H9 (cell line): ENCODE data around the gene ISCA1. TPM values are rescaled to one million over a fixed set of nuclear protein-coding genes. Genes with fewer than 3 reads are reported as not detected.

Experiments used
- DNase-seq: peaks from one replicate; pipeline ENCODE4 v3.0.0-alpha.2; 2017
- H2AFZ ChIP-seq: one replicate; pipeline ENCODE4 v1.6.1; 2013; ENCODE audit warnings: mild to moderate bottlenecking, low read length, control low read depth, moderate library complexity
- H2AK5ac ChIP-seq: 2 replicates; pipeline ENCODE4 v1.6.1; 2013; ENCODE audit warnings: low read length, control low read depth, mixed read lengths; ENCODE audit not compliant: insufficient read length
- H2BK120ac ChIP-seq: one replicate; pipeline ENCODE4 v1.6.1; 2013; ENCODE audit warnings: low read depth, mild to moderate bottlenecking, low read length, control low read depth, inconsistent platforms; ENCODE audit not compliant: poor library complexity, severe bottlenecking
- H2BK12ac ChIP-seq: 2 replicates; pipeline ENCODE4 v1.6.1; 2013; ENCODE audit warnings: low read length, control low read depth, mixed read lengths, low read depth; ENCODE audit not compliant: insufficient read length
- H2BK15ac ChIP-seq: 2 replicates; pipeline ENCODE4 v1.6.1; 2013; ENCODE audit warnings: low read depth, low read length, control low read depth
- H2BK20ac ChIP-seq: one replicate; pipeline ENCODE4 v1.6.1; 2013; ENCODE audit warnings: low read depth, mild to moderate bottlenecking, low read length, control low read depth, inconsistent platforms; ENCODE audit not compliant: poor library complexity, severe bottlenecking
- H2BK5ac ChIP-seq: 2 replicates; pipeline ENCODE4 v1.6.1; 2013; ENCODE audit warnings: low read length, control low read depth, mixed read lengths; ENCODE audit not compliant: insufficient read length
- H3K14ac ChIP-seq: 2 replicates; pipeline ENCODE4 v1.6.1; 2013; ENCODE audit warnings: low read length, control low read depth; ENCODE audit not compliant: insufficient read depth
- H3K18ac ChIP-seq: 2 replicates; pipeline ENCODE4 v1.6.1; 2013; ENCODE audit warnings: low read depth, mild to moderate bottlenecking, mixed read lengths, low read length, control low read depth; ENCODE audit not compliant: insufficient read length
- H3K23ac ChIP-seq: 2 replicates; pipeline ENCODE4 v1.6.1; 2013; ENCODE audit warnings: low read length, control low read depth, mixed read lengths, low read depth; ENCODE audit not compliant: insufficient read length
- H3K23me2 ChIP-seq: 2 replicates; pipeline ENCODE4 v1.6.1; 2013; ENCODE audit warnings: low read depth, mild to moderate bottlenecking, mixed read lengths, low read length, control low read depth; ENCODE audit not compliant: insufficient read length, poor library complexity, severe bottlenecking
- H3K27ac ChIP-seq: 2 replicates; pipeline ENCODE4 v1.5.1; 2013; ENCODE audit warnings: low read length, control low read depth, mixed read lengths, low read depth; ENCODE audit not compliant: insufficient read length
- H3K27me3 ChIP-seq: 2 replicates; pipeline ENCODE4 v1.6.1; 2013; ENCODE audit warnings: low read length, control low read depth, inconsistent platforms; ENCODE audit not compliant: insufficient read depth
- H3K4ac ChIP-seq: 2 replicates; pipeline ENCODE4 v1.6.1; 2013; ENCODE audit warnings: low read depth, mild to moderate bottlenecking, control low read depth, inconsistent platforms, low read length, moderate library complexity
- H3K4me1 ChIP-seq: 2 replicates; pipeline ENCODE4 v1.6.1; 2013; ENCODE audit warnings: low read length, control low read depth, inconsistent platforms; ENCODE audit not compliant: insufficient read depth
- H3K4me2 ChIP-seq: 2 replicates; pipeline ENCODE4 v1.6.1; 2013; ENCODE audit warnings: low read length, control low read depth, mixed read lengths; ENCODE audit not compliant: insufficient read length, insufficient read depth
- H3K56ac ChIP-seq: 2 replicates; pipeline ENCODE4 v1.6.1; 2013; ENCODE audit warnings: low read depth, mild to moderate bottlenecking, mixed read lengths, low read length, control low read depth; ENCODE audit not compliant: insufficient read length
- H3K79me1 ChIP-seq: 2 replicates; pipeline ENCODE4 v1.6.1; 2013; ENCODE audit warnings: low read depth, mild to moderate bottlenecking, moderate library complexity, low read length, control low read depth, inconsistent platforms; ENCODE audit not compliant: insufficient read depth, poor library complexity, severe bottlenecking
- H3K79me2 ChIP-seq: 2 replicates; pipeline ENCODE4 v1.6.1; 2013; ENCODE audit warnings: low read length, control low read depth, inconsistent platforms; ENCODE audit not compliant: insufficient read depth
- H3K9ac ChIP-seq: 2 replicates; pipeline ENCODE4 v1.6.1; 2013; ENCODE audit warnings: low read length, control low read depth, mixed read lengths; ENCODE audit not compliant: insufficient read length; ENCODE audit errors: extremely low read depth
- H3K9me3 ChIP-seq: one replicate; pipeline ENCODE4 v1.6.1; 2013; ENCODE audit warnings: low read depth, low read length, inconsistent platforms; ENCODE audit not compliant: control insufficient read depth
- H3T11ph ChIP-seq: one replicate; pipeline ENCODE4 v1.6.1; 2013; ENCODE audit warnings: mild to moderate bottlenecking, low read length, control low read depth, inconsistent platforms
- H4K20me1 ChIP-seq: one replicate; pipeline ENCODE4 v1.6.1; 2013; ENCODE audit not compliant: control insufficient read depth, insufficient read length, insufficient read depth
- H4K5ac ChIP-seq: 2 replicates; pipeline ENCODE4 v1.6.1; 2013; ENCODE audit warnings: low read depth, mild to moderate bottlenecking, mixed read lengths, low read length, control low read depth; ENCODE audit not compliant: insufficient read length
- H4K8ac ChIP-seq: replicated peaks from 2 replicates; pipeline ENCODE4 v1.6.1; 2013; ENCODE audit warnings: low read length, control low read depth, mixed read lengths, low read depth; ENCODE audit not compliant: insufficient read length
- H4K91ac ChIP-seq: 2 replicates; pipeline ENCODE4 v1.6.1; 2013; ENCODE audit warnings: low read depth, mild to moderate bottlenecking, moderate library complexity, mixed read lengths, low read length, control low read depth; ENCODE audit not compliant: insufficient read length
- H3K27ac Mint-ChIP-seq, 3 experiments: 2 replicates in 2 of 3; 3 replicates in 1 of 3; pipeline ENCODE4 v1.8.0; 2020 to 2021; ENCODE audit warnings: mixed read lengths in 3 of 3, mild to moderate bottlenecking in 1 of 3, moderate library complexity in 1 of 3
- H3K27me3 Mint-ChIP-seq: 2 replicates; pipeline ENCODE4 v1.8.0; 2021; ENCODE audit warnings: low read depth, mild to moderate bottlenecking, moderate library complexity, mixed read lengths
- H3K36me3 Mint-ChIP-seq, 3 experiments: 2 replicates in 2 of 3; 3 replicates in 1 of 3; pipeline ENCODE4 v1.8.0; 2020 to 2021; ENCODE audit warnings: low read depth in 3 of 3, mixed read lengths in 3 of 3; ENCODE audit not compliant: insufficient read depth in 1 of 3
- H3K4me1 Mint-ChIP-seq, 2 experiments: 2 replicates each; pipeline ENCODE4 v1.8.0; 2020; ENCODE audit warnings: mixed read lengths in 2 of 2
- H3K4me3 Mint-ChIP-seq, 2 experiments: 2 replicates in 1 of 2; 3 replicates in 1 of 2; pipeline ENCODE4 v1.8.0; 2020 to 2021; ENCODE audit warnings: mild to moderate bottlenecking in 2 of 2, mixed read lengths in 2 of 2, moderate library complexity in 1 of 2
- H3K9me3 Mint-ChIP-seq, 2 experiments: 2 replicates in 1 of 2; 3 replicates in 1 of 2; pipeline ENCODE4 v1.8.0; 2020; ENCODE audit warnings: mild to moderate bottlenecking in 2 of 2, mixed read lengths in 2 of 2, moderate library complexity in 1 of 2
- CTCF ChIP-seq: fragments of 200-600 bp; sonication (generic); conservative IDR thresholded peaks from 3 replicates; pipeline ENCODE4 v1.8.0; 2021; ENCODE audit warnings: antibody characterized with exemption, mild to moderate bottlenecking
- total RNA-seq: library from RNA; stranded (reverse); gene quantifications from 2 replicates; pipeline ENCODE4 v1.2.1, GENCODE V29; 2021

ISCA1 gene
- total RNA-seq, 1 experiment from 2014 or later = 33.3 TPM

GRCh38 chr9:86250123-86250522 is 32.2 kb downstream of the ISCA1 start:
- H3K79me2 ChIP-seq = no peaks in the 10 kb centered on the region
- no peak overlapping the region for H3K4me2 ChIP-seq
- no peak overlapping the region for H2AK5ac ChIP-seq
- H3K9me3 ChIP-seq = peaks cover 9% of the 10 kb centered on the region
- no peak overlapping the region for H3K23ac ChIP-seq
- no peaks in the 10 kb centered on the region for H3K23me2 ChIP-seq
- H2BK120ac ChIP-seq = no peak overlapping the region
- no peak overlapping the region for H2BK15ac ChIP-seq
- H3T11ph ChIP-seq = no peak overlapping the region
- no peak overlapping the region for H3K4ac ChIP-seq
- no peak overlapping the region for H2BK12ac ChIP-seq
- no peak overlapping the region for H3K14ac ChIP-seq
- H2BK20ac ChIP-seq = no peak overlapping the region
- no peak for DNase-seq
- no peak overlapping the region for H4K5ac ChIP-seq
- no peaks in the 10 kb centered on the region for H3K79me1 ChIP-seq
- H2BK5ac ChIP-seq = no peak overlapping the region
- no peak overlapping the region for H4K8ac ChIP-seq
- Mint-ChIP-seq H3K4me1 (peaks cover 3 to 7% of the 10 kb centered on the region in 2 experiments; a peak in 3 of 4 replicates), H3K27me3 (no peaks in the 10 kb centered on the region), H3K4me3 (no peak overlapping the region), H3K36me3 (peaks cover 10 to 12% (median 11%) of the 10 kb centered on the region in 3 experiments), H3K27ac (no peak overlapping the region), H3K9me3 (peaks cover 16 to 24% of the 10 kb centered on the region in 2 experiments)
- no peaks in the 10 kb centered on the region for H4K20me1 ChIP-seq
- H3K56ac ChIP-seq = no peak overlapping the region
- no peak overlapping the region for H3K9ac ChIP-seq
- no peaks in the 10 kb centered on the region for H3K27me3 ChIP-seq
- H2AFZ ChIP-seq = no peak overlapping the region
- H3K27ac ChIP-seq = no peak overlapping the region
- no peak overlapping the region for H4K91ac ChIP-seq
- H3K18ac ChIP-seq = no peak overlapping the region
- no peaks in the 10 kb centered on the region for H3K4me1 ChIP-seq
- no peak for TF ChIP-seq CTCF
